Activated CD8-positive, alpha-beta T cell treated with anti-CD3 and anti-CD28 coated beads for 36 hours (primary cell): ENCODE results near the gene POLR2H. TPM values are rescaled to one million over a fixed set of nuclear protein-coding genes. Genes with fewer than 3 reads are reported as not detected.

Experiments
- ATAC-seq: fragments of 200-7000 bp; cut with Tn5 transposase; one replicate; pipeline ENCODE4 v1.10.0; 2021; ENCODE audit warnings: mild to moderate bottlenecking, moderate library complexity
- CTCF ChIA-PET: fragments of 350-600 bp; sonication (Branson Sonifier 250); formaldehyde crosslinking; loops from one replicate; lab custom pipeline; 2021; ENCODE audit warnings: antibody characterized with exemption; lab: Charles Lee
- POLR2A ChIA-PET: fragments of 350-600 bp; sonication (Branson Sonifier 250); formaldehyde crosslinking; loops from one replicate; lab custom pipeline; 2021; ENCODE audit warnings: antibody characterized with exemption; lab: Charles Lee
- DNase-seq: peaks from one replicate; pipeline ENCODE4 v3.0.0-alpha.2; 2020
- H3K27ac Mint-ChIP-seq: one replicate; pipeline ENCODE4 v1.8.0; 2021; ENCODE audit warnings: mild to moderate bottlenecking, mixed read lengths
- H3K27me3 Mint-ChIP-seq: one replicate; pipeline ENCODE4 v1.8.0; 2021; ENCODE audit warnings: mixed read lengths
- H3K36me3 Mint-ChIP-seq: one replicate; pipeline ENCODE4 v1.8.0; 2021; ENCODE audit warnings: low read depth, mixed read lengths
- H3K4me1 Mint-ChIP-seq: one replicate; pipeline ENCODE4 v1.8.0; 2021; ENCODE audit warnings: low read depth, mixed read lengths
- H3K4me3 Mint-ChIP-seq: one replicate; pipeline ENCODE4 v1.8.0; 2021; ENCODE audit warnings: mild to moderate bottlenecking, moderate library complexity, mixed read lengths
- H3K9me3 Mint-ChIP-seq: one replicate; pipeline ENCODE4 v1.8.0; 2021; ENCODE audit warnings: mixed read lengths
- CTCF ChIP-seq: fragments of 200-600 bp; IDR thresholded peaks from one replicate; pipeline ENCODE4 v1.8.0; 2022; ENCODE audit warnings: antibody characterized with exemption, mild to moderate bottlenecking
- intact Hi-C: fragments of 100-400 bp; cut with micrococcal nuclease; formaldehyde crosslinking; loops from one replicate; pipeline ENCODE4 v1.10.0; 2022
- total RNA-seq, 2 experiments: library from RNA; stranded (reverse); gene quantifications; one replicate each; pipeline ENCODE4 v1.2.3, GENCODE V29; 2021

Gene POLR2H
- total RNA-seq, 2 experiments from 2014 or later = 166 to 169 TPM

- TF ChIP-seq CTCF = no peak
- no peaks in the 10 kb centered on the region for H3K27me3 Mint-ChIP-seq
- intact Hi-C loops = no loop called here
- ChIA-PET POLR2A (interaction anchor here (1.0 to 2.8 kb wide), 4 partner anchors 11 to 24 kb away, joined by 3 to 10 read pairs (median 4); partner anchors contain the start of gene CHRD), CTCF (interaction anchor here (1.5 to 6.6 kb wide), 2 partner anchors 13 to 183 kb away, joined by 6 to 29 read pairs; no protein-coding TSS in a partner anchor)
- H3K9me3 Mint-ChIP-seq = no peaks in the 10 kb centered on the region
- DNase-seq (no peak), ATAC-seq (no peak)
- H3K4me3 Mint-ChIP-seq = no peak overlapping the region
- H3K36me3 Mint-ChIP-seq = peaks cover 7% of the 10 kb centered on the region
- H3K4me1 Mint-ChIP-seq = peaks cover 12% of the 10 kb centered on the region
- no peak overlapping the region for H3K27ac Mint-ChIP-seq
Measured at GRCh38 chr3:184358921-184359350, 2.6 kb upstream of the POLR2H start.

- H3K4me1 Mint-ChIP-seq = peaks cover 14% of the 10 kb centered on the region
- POLR2A ChIA-PET = interaction anchor here (1.0 to 2.8 kb wide), 6 partner anchors 12 to 43 kb away, joined by 3 to 10 read pairs (median 4); partner anchors contain the start of gene CHRD
- H3K36me3 Mint-ChIP-seq = peaks cover 11% of the 10 kb centered on the region
- ATAC-seq (no peak), DNase-seq (no peak)
- no peaks in the 10 kb centered on the region for H3K9me3 Mint-ChIP-seq
- H3K27me3 Mint-ChIP-seq = no peaks in the 10 kb centered on the region
- CTCF ChIA-PET = interaction anchor here (1.5 to 6.6 kb wide), 2 partner anchors 13 to 182 kb away, joined by 6 to 29 read pairs; no protein-coding TSS in a partner anchor
- no peak overlapping the region for H3K27ac Mint-ChIP-seq
- H3K4me3 Mint-ChIP-seq = no peak overlapping the region
- intact Hi-C loops = no loop called here
- TF ChIP-seq CTCF = no peak
Measured at GRCh38 chr3:184359610-184360009, 1.9 kb upstream of the POLR2H start.

- Mint-ChIP-seq H3K27ac (no peak overlapping the region), H3K36me3 (peaks cover 18% of the 10 kb centered on the region), H3K4me1 (peaks cover 21% of the 10 kb centered on the region), H3K4me3 (peak overlapping the region; percentile 73), H3K9me3 (no peaks in the 10 kb centered on the region), H3K27me3 (no peaks in the 10 kb centered on the region)
- no peak for TF ChIP-seq CTCF
- ChIA-PET CTCF (interaction anchor here (6.6 kb wide), 1 partner anchor 12 kb away, joined by 29 read pairs; no protein-coding TSS in a partner anchor), POLR2A (interaction anchor here (1.5 to 3.0 kb wide), 5 partner anchors 9 to 44 kb away, joined by 4 to 11 read pairs (median 9); no protein-coding TSS in a partner anchor)
- ATAC-seq (no peak), DNase-seq (no peak)
- intact Hi-C loops = no loop called here
Measured at GRCh38 chr3:184360070-184360928, 1.2 kb upstream of the POLR2H start.

GRCh38 chr3:184360929-184361531 lies 480 bp upstream of the POLR2H start:
- ChIA-PET POLR2A (interaction anchor here (1.3 to 3.0 kb wide), 8 partner anchors 9 to 45 kb away, joined by 3 to 13 read pairs (median 7); no protein-coding TSS in a partner anchor), CTCF (interaction anchor here (6.6 kb wide), 1 partner anchor 11 kb away, joined by 29 read pairs; no protein-coding TSS in a partner anchor)
- H3K4me1 Mint-ChIP-seq = peaks cover 23% of the 10 kb centered on the region
- H3K9me3 Mint-ChIP-seq = no peaks in the 10 kb centered on the region
- intact Hi-C loops = no loop called here
- DNase-seq (no peak), ATAC-seq (no peak)
- peaks cover 21% of the 10 kb centered on the region for H3K36me3 Mint-ChIP-seq
- H3K27me3 Mint-ChIP-seq = no peaks in the 10 kb centered on the region
- H3K4me3 Mint-ChIP-seq = peak overlapping the region; percentile 73
- H3K27ac Mint-ChIP-seq = peak overlapping the region; percentile 17
- TF ChIP-seq CTCF = no peak
